ENCODE measurements around the gene CD83. TPM values are rescaled to one million over a fixed set of nuclear protein-coding genes. Genes with fewer than 3 reads are reported as not detected.

CD83 gene
- total RNA-seq, 4 donors from 2014 or later, result 2.0 to 16.9 (median 7.9) TPM

DNA sequence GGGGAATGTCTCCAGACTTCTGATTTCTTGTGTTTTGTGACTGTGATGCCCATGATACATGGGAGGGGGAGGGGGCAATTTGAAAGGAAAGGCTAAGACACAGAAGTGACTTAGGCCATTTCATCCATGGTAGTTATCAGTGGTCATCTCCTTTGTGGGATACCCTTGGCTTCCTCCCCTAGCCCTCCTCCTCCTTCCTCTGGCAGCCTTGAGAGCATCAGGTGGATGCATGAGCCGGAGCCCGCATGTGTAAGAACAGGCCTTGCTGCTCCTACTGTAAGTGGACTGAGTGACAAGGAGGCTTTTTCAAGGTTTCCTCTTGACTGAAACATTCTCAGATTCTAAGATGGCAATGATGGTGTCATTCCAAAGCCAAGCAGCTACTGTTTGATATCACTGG is 874 bp downstream of the CD83 start:
- DNase-seq, result no peak
- Histone ChIP-seq H3K36me3 (no peaks in the 10 kb centered on the region), H3K4me3 (peak overlapping the region; percentile 37 to 48), H3K27ac (no peak overlapping the region), H3K9me3 (no peaks in the 10 kb centered on the region), H3K27me3 (no peaks in the 10 kb centered on the region), H3K4me1 (no peaks in the 10 kb centered on the region)
- TF ChIP-seq, protein P1, sequence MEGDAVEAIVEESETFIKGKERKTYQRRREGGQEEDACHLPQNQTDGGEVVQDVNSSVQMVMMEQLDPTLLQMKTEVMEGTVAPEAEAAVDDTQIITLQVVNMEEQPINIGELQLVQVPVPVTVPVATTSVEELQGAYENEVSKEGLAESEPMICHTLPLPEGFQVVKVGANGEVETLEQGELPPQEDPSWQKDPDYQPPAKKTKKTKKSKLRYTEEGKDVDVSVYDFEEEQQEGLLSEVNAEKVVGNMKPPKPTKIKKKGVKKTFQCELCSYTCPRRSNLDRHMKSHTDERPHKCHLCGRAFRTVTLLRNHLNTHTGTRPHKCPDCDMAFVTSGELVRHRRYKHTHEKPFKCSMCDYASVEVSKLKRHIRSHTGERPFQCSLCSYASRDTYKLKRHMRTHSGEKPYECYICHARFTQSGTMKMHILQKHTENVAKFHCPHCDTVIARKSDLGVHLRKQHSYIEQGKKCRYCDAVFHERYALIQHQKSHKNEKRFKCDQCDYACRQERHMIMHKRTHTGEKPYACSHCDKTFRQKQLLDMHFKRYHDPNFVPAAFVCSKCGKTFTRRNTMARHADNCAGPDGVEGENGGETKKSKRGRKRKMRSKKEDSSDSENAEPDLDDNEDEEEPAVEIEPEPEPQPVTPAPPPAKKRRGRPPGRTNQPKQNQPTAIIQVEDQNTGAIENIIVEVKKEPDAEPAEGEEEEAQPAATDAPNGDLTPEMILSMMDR (IDR thresholded peaks at IDR 0.05), result no peak
- TF ChIP-seq POLR2A (IDR thresholded peaks at IDR 0.05), result no peak
- intact Hi-C loops (cut with DNase I; ENCODE audit: low total_unique reads), result no loop called here

DNA sequence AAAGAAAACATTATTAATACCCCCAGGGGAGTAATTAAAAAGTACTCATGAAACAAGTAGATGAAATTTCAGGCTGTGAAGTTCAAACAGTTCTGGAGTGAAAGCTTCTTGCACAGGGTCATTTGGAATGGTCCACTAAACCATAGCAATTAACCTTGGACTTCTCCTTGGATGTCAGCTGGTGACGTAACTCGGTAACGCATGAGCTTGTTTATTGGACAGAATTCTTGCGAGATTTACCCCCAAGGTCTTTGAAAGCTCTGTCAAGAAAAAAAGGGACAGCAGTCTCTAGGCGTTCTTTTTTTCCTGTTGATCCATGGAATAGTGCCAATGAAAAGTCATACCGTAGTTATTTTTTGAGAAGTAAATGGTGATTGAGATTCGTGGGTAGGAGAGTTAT is 2.2 kb downstream of the CD83 start:
- Histone ChIP-seq H3K9me3 (no peaks in the 10 kb centered on the region), H3K27me3 (no peaks in the 10 kb centered on the region), H3K4me1 (no peaks in the 10 kb centered on the region), H3K27ac (no peak overlapping the region), H3K36me3 (no peaks in the 10 kb centered on the region), H3K4me3 (no peak overlapping the region)
- intact Hi-C loops (cut with DNase I; ENCODE audit: low total_unique reads), result no loop called here
- TF ChIP-seq, protein P1 (IDR thresholded peaks at IDR 0.05), result no peak
- TF ChIP-seq POLR2A (IDR thresholded peaks at IDR 0.05), result no peak
- DNase-seq, result peak in 1 of 2 donors; percentile 35

DNA sequence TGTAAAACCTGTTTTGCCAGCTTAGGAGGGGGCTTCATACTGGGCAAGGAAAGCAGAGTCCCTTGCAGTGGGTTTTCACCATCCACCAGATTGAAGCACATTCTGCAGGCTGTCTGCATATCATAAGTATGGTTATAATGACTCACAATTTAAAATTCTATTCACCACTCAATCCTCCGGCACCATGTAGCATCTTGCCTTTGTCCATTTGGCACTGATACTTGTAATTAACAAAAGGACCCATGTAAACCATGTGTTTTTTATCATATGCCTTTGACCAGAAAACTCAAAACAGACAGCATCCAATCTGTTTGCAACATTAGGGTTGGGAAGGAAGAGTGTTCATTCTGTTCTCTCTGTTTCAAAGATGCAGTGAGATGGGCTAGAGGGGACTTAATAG is 3.0 kb downstream of the CD83 start:
- TF ChIP-seq, protein P1 (IDR thresholded peaks at IDR 0.05), result no peak
- no peak overlapping the region for H3K27ac ChIP-seq
- H3K9me3 ChIP-seq, result no peaks in the 10 kb centered on the region
- no peaks in the 10 kb centered on the region for H3K4me1 ChIP-seq
- H3K36me3 ChIP-seq, result no peaks in the 10 kb centered on the region
- no peak overlapping the region for H3K4me3 ChIP-seq
- no peaks in the 10 kb centered on the region for H3K27me3 ChIP-seq
- intact Hi-C loops (cut with DNase I; ENCODE audit: low total_unique reads), result no loop called here
- no peak for DNase-seq

DNA sequence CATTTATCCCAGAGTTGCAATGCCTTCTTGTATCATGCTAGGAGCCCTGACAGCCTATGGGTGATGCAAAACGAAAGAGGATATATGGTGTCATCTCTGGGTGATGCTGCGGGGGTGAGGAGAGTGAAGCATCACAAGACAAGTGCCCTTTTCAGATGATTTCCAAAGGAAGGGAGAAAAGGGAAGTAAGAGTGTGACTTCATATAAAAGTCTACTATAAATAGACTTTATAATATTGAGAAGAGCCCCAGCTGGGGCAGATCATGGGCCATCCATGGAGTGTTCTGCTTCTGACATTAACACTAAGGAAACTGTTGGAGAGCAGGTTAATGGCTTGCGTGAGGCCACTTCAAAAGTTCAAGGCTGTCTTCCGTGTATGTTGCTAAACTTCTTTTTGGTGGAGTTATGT is 4.4 kb downstream of the CD83 start:
- Histone ChIP-seq H3K9me3 (no peaks in the 10 kb centered on the region), H3K27ac (no peak overlapping the region), H3K4me3 (no peak overlapping the region), H3K27me3 (no peaks in the 10 kb centered on the region), H3K4me1 (no peaks in the 10 kb centered on the region), H3K36me3 (no peaks in the 10 kb centered on the region)
- TF ChIP-seq, protein P1 (IDR thresholded peaks at IDR 0.05), result no peak
- no peak for TF ChIP-seq POLR2A (IDR thresholded peaks at IDR 0.05)
- DNase-seq, result no peak
- intact Hi-C loops (cut with DNase I; ENCODE audit: low total_unique reads), result no loop called here

DNA sequence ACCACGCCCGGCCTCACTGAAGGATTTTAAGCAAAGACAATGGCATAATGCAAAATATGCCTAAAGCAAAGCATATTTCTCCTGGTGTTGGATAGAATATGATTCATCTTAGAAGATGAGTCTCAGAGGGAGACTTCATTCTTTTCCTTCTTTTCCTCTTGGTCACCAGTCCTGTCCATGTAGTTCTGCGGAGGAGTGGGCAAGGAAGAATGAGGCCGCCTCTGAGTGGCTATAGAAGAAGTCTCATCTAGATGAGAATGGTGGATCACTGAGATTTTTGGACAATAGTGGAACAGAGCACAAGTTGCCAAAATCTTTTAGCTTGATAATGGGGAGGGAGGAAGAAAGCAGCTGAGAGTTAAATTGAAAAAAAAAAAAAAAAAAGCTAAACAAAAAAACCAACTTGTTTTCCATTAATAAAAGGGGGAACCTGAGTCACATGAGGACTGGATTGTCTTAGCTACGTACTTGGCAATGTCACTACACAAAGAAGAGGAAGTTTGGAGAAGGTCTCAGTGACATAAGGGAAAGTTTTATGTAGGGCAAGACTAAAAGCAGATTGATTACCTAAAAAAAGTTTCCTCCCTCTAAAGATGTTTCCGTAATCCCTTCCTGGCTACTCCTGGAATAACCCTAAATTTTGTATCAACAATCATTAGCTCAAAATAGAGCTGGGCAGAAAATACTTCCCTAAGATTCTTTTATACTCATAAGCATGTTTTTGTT is 6.0 kb downstream of the CD83 start:
- peaks cover 0 to 7% of the 10 kb centered on the region in 2 donors for H3K4me1 ChIP-seq
- intact Hi-C loops (cut with DNase I; ENCODE audit: low total_unique reads), result no loop called here
- no peak overlapping the region for H3K4me3 ChIP-seq
- no peaks in the 10 kb centered on the region for H3K36me3 ChIP-seq
- no peaks in the 10 kb centered on the region for H3K9me3 ChIP-seq
- no peak for TF ChIP-seq POLR2A (IDR thresholded peaks at IDR 0.05)
- TF ChIP-seq, protein P1 (IDR thresholded peaks at IDR 0.05), result no peak
- H3K27me3 ChIP-seq, result no peaks in the 10 kb centered on the region
- H3K27ac ChIP-seq, result peak overlapping the region in 1 of 2 donors; percentile 48
- no peak for DNase-seq

All from uterus (tissue), 4 donors.